ENCODE data around the gene SLC66A2. TPM values are rescaled to one million over a fixed set of nuclear protein-coding genes. Genes with fewer than 3 reads are reported as not detected.
"Not testable (repeated sequence)": the region's sequence is repeated elsewhere in the genome, so short reads cannot be mapped to it uniquely, and the experiment has no call there.

The SLC66A2 gene
- 10 to 100 TPM; 35.1 to 40.1 TPM for total RNA-seq

DNA sequence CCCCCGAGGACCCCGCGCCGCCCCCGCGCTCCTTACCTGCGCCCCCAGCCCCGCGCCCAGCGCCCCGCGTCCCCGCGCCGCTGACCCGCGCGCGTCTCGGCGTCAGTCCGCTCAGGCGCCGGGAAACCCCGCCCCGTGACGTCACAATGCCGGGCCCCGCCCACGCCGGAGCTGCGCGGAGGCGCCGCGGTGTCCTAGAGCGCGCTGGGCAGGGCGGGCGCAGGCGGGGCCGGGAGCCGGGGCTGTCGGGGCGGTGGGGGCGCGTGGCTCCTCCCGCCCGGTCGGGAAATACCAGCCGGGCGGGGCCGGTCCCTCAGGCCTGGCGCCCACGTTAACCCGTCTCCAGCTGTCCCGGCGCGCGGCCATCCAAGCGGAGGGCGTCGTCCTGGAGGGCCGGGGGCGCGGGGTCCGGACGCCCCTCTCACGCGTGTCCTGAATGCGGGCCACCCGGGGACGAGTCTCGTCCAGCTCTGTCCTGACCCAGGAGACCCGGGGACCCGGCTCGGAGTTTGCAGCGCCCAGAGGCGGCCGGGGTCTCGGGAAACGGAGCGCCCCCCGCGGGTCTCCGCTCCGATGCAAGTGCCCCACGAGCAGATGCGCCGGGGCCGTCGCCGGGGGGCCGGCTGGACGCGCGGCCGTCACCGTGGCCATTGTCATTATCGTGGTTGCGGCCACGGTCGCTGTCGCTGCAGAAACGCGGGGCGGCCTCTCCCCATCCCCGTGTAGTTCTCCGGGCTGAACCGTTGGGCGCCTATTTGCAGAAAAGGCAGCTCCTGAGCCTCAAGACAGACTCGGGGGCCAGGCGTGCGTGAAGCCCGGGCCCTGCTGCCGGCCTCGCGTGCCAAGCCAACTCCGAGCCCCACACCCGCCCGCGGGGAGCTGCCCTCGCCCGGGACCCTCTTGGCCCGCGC lies at the start of gene SLC66A2:
Gene SLC66A2, minus strand, starts transcription at position 109 of the 911 bp plus-strand sequence. CDS start 727 bp downstream, outside the sequence.
- Mint-ChIP-seq H3K4me1 (ENCODE audit: low read depth) (peaks cover 47% of the 10 kb centered on the region), H3K9me3 (no peaks in the 10 kb centered on the region), H3K27ac (peak within 1 kb of the TSS; percentile 65), H3K4me3 (peak within 1 kb of the TSS; percentile 87 to 94), H3K27me3 (ENCODE audit: low read depth) (no peaks in the 10 kb centered on the region), H3K36me3 (ENCODE audit: insufficient read depth in 2 of 2) (peaks cover 3% of the 10 kb centered on the region in 2 donors)
- DNase-seq (peak; percentile 94 to 98), ATAC-seq (replicated peaks in 1 of 2) (peak; percentile 85 to 87)

DNA sequence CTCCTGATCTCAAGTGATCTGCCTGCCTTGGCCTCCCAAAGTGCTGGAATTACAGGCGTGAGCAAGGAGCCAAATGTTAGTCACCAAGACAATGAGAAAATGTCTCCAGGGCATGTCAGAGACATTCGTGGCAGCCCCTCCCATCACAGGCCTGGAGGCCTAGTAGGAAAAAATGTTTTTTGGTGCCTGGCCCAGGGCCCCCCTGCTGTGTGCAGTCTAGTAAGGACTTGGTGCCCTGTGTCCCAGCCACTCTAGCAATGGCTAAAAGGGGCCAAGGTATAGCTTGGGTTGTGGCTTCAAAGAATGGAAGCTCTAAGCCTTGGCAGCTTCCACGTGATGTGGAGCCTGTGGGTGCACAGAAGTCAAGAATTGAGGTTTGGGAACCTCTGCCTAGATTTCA lies 49.4 kb upstream of the SLC66A2 start:
- H3K36me3 Mint-ChIP-seq (ENCODE audit: insufficient read depth in 2 of 2): peaks cover 9 to 12% of the 10 kb centered on the region in 2 donors
- H3K4me3 Mint-ChIP-seq: no peak overlapping the region
- no peak for ATAC-seq (replicated peaks in 1 of 2)
- no peaks in the 10 kb centered on the region for H3K27me3 Mint-ChIP-seq (ENCODE audit: low read depth)
- H3K9me3 Mint-ChIP-seq: peaks cover 9 to 14% of the 10 kb centered on the region in 2 donors
- DNase-seq: no peak
- H3K4me1 Mint-ChIP-seq (ENCODE audit: low read depth): peaks cover 7% of the 10 kb centered on the region
- H3K27ac Mint-ChIP-seq: no peak overlapping the region

DNA sequence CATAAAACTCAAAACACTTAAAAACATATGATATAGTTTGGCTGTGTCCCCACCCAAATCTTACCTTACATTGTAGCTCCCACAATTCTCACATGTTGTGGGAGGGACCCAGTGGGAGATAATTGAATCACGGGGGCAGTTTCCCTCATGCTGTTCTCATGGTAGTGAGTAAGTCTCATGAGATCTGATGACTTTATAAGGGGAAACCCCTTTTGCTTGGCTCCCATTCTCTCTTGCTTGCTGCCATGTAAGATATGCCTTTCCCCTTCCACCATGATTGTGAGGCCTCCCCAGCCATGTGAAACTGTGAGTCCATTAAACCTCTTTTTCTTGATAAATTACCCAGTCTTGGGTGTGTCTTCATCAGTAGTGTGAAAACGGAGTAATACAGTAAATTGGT lies 48.2 kb upstream of the SLC66A2 start:
- peaks cover 9 to 14% of the 10 kb centered on the region in 2 donors for H3K9me3 Mint-ChIP-seq
- not testable (repeated sequence) for H3K4me3 Mint-ChIP-seq; DNase-seq; H3K27ac Mint-ChIP-seq; H3K27me3 Mint-ChIP-seq (ENCODE audit: low read depth); ATAC-seq (replicated peaks in 1 of 2); H3K4me1 Mint-ChIP-seq (ENCODE audit: low read depth)
- peaks cover 9 to 12% of the 10 kb centered on the region in 2 donors for H3K36me3 Mint-ChIP-seq (ENCODE audit: insufficient read depth in 2 of 2)

DNA sequence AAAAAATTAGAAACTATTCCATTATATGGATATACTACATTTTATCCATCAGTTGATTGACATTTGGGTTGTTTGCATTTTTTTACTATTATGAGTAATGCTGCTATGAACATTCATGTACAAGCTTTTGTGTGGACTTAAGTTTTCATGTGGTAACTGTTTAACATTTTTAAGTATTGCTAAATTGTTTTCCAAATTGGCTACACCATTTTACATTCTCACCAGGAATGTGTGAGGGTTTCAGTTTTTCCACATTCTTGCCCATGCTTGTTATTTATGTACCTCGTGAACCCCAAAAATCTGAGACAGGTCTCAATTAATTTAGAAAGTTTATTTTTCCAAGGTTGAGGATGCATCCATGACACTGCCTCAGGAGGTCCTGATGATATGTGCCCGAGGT lies 40.0 kb upstream of the SLC66A2 start:
- H3K4me1 Mint-ChIP-seq (ENCODE audit: low read depth): peaks cover 17% of the 10 kb centered on the region
- DNase-seq: no peak

DNA sequence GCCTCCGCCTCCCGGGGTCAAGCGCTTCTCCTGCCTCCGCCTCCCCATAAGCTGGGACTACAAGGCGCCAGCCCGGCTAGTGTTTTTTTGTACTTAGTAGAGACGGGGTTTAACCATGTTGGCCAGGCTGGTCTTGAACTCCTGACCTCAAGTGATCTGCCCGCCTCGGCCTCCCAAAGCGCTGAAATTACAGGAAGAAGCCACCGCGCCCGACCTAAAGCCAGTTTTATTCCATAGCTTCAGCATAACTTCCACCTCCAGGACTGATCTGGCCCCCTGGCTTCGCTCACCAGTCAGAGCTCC lies 37.7 kb upstream of the SLC66A2 start:
- Mint-ChIP-seq H3K4me1 (ENCODE audit: low read depth) (peaks cover 38% of the 10 kb centered on the region), H3K27me3 (ENCODE audit: low read depth) (no peaks in the 10 kb centered on the region), H3K36me3 (ENCODE audit: insufficient read depth in 2 of 2) (peaks cover 8% of the 10 kb centered on the region in 2 donors), H3K9me3 (no peaks in the 10 kb centered on the region), H3K27ac (peak overlapping the region; percentile 95), H3K4me3 (peak overlapping the region; percentile 94 to 95)
- ATAC-seq (replicated peaks in 1 of 2): no peak
- DNase-seq: no peak

More for the DNA sequence above, 40.0 kb upstream of the SLC66A2 start:
- Mint-ChIP-seq H3K36me3 (ENCODE audit: insufficient read depth in 2 of 2) (peaks cover 2% of the 10 kb centered on the region in 2 donors), H3K4me3 (no peak overlapping the region), H3K9me3 (no peaks in the 10 kb centered on the region), H3K27me3 (ENCODE audit: low read depth) (no peaks in the 10 kb centered on the region), H3K27ac (no peak overlapping the region)
- no peak for ATAC-seq (replicated peaks in 1 of 2)

DNA sequence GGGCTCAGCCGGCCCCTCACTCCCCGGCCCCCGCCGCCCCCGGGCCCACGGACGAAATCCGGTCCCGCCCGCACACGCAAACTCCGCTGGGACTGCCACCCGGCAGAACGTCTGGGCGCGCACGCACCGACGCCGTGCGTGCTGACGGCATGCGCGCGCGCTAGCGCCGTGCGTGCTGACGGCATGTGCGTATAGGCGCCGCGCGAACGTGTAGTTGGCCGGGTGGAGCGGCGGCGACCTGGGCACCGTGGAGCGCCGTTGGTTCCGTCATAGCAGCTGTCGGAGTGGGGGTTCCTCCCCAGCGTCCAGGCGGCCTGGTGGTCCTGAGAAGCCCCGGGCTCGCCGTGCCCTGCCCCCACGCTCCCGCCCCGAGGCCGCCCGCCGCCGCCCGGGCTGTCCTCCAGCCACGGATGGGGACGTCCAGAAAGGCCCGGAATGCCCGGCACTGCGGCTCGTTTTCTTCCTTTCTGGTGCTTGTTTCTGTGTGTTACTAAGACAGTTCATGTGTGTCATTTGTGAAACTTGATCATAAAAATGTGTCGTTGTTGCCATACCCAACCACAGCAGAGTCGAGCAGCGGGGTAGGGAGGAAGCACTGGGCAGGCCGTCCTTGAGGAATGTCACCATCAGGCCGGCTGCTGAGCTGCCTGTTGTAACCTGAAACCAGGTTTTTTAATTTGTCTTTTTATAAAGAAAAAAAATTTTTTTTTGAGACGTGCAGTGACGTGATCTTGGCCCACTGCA lies 37.2 kb upstream of the SLC66A2 start, which contains the start of gene TXNL4A:
Gene TXNL4A, minus strand, starts transcription at position 113 of the 744 bp plus-strand sequence. CDS start 171 bp downstream, outside the sequence.
- Mint-ChIP-seq H3K9me3 (no peaks in the 10 kb centered on the region), H3K36me3 (ENCODE audit: insufficient read depth in 2 of 2) (peaks cover 8% of the 10 kb centered on the region in 2 donors), H3K4me1 (ENCODE audit: low read depth) (peaks cover 44% of the 10 kb centered on the region), H3K27ac (peak within 1 kb of the TSS; percentile 96), H3K27me3 (ENCODE audit: low read depth) (no peaks in the 10 kb centered on the region), H3K4me3 (peak within 1 kb of the TSS; percentile 94 to 95)
- ATAC-seq (replicated peaks in 1 of 2) (peak; percentile 98 to 99), DNase-seq (peak; percentile 88 to 90)

DNA sequence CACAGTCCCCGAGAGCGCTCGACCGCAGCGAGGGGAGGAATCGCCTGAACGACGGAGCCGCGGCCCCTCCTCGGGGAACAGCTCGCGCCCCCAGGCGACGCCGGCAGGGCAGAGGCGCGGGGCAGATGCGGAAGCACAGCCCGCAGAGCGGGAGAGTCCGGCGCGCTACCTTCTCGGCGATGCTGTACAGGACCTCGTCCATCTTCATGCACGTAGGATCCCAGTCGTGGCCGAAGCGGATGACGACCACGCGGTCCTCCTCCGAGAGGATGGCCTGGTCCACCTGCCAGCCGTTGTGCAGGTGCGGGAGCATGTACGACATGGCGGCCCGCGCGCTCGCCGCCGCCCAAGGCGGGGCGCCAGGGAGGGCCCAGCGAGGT lies 36.6 kb upstream of the SLC66A2 start:
- Mint-ChIP-seq H3K4me3 (peak overlapping the region; percentile 89 to 94), H3K27ac (peak overlapping the region; percentile 96), H3K27me3 (ENCODE audit: low read depth) (no peaks in the 10 kb centered on the region), H3K4me1 (ENCODE audit: low read depth) (peaks cover 49% of the 10 kb centered on the region), H3K9me3 (no peaks in the 10 kb centered on the region), H3K36me3 (ENCODE audit: insufficient read depth in 2 of 2) (peaks cover 8 to 9% of the 10 kb centered on the region in 2 donors)
- ATAC-seq (replicated peaks in 1 of 2): peak; percentile 74 to 77
- peak; percentile 72 to 76 for DNase-seq

DNA sequence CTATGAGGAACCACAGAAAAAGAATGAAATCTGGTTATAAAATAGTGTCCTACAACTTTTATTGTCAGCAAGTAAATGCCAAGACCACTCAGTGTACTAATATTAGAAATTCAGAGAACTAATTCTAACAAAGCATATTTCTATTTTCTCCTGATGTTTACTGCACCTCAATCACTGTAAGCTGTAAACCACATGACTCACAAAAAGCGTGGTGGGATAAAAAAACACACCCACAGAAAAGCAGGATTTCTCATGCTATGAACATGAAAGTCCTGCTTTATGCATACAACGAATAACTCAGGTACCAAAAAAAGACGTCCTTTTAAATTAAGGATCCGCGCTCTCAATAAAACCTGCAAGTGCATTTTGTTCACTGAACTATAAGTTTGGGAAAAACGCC lies 36.1 kb upstream of the SLC66A2 start:
- H3K27ac Mint-ChIP-seq: peak overlapping the region; percentile 96
- DNase-seq (no peak), ATAC-seq (replicated peaks in 1 of 2) (no peak)
- H3K27me3 Mint-ChIP-seq (ENCODE audit: low read depth): no peaks in the 10 kb centered on the region
- H3K4me3 Mint-ChIP-seq: peak overlapping the region; percentile 89 to 94
- H3K4me1 Mint-ChIP-seq (ENCODE audit: low read depth): peaks cover 54% of the 10 kb centered on the region
- H3K9me3 Mint-ChIP-seq: no peaks in the 10 kb centered on the region
- peaks cover 8 to 9% of the 10 kb centered on the region in 2 donors for H3K36me3 Mint-ChIP-seq (ENCODE audit: insufficient read depth in 2 of 2)

DNA sequence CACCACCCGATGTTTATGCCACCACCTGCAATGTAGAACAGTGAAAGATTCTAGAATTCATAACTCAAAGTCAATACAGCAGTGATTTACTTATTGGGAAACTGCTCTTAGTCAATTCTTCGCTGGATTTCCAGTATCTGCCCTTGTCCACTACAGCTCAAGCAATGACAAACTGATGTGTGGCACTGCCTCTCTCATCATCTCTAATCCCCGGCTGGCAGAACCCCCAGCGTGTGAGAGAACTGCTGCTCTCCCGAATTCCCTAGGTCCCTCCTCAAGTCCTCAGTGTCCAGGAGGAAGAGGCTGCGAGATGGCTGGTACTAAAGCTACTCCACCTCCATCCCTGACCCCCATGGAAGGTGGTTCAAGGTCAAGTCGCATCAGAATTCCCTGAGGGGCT lies 35.3 kb upstream of the SLC66A2 start:
- Mint-ChIP-seq H3K27ac (peak overlapping the region; percentile 96), H3K27me3 (ENCODE audit: low read depth) (no peaks in the 10 kb centered on the region), H3K4me1 (ENCODE audit: low read depth) (peaks cover 63% of the 10 kb centered on the region), H3K36me3 (ENCODE audit: insufficient read depth in 2 of 2) (peaks cover 8 to 10% of the 10 kb centered on the region in 2 donors), H3K4me3 (peak overlapping the region; percentile 89 to 94), H3K9me3 (no peaks in the 10 kb centered on the region)
- no peak for DNase-seq
- ATAC-seq (replicated peaks in 1 of 2): no peak

DNA sequence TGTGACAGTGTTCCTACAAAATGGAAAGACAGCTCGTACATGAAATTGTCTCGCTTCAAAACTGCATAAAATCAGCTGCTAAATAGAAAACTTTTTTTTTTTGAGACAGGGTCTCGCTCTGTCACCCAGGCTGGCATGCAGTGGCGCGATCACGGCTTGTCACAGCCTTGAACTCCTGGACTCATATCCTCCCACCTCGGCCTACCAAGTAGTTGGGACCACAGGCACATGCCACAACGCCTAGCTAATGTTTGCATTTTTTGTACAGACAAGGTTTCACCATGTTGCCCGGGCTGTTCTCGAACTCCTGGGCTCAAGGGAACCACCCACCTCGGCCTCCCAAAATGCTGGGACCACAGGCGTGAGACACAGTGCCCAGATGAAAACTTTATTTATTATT lies 33.7 kb upstream of the SLC66A2 start:
- Mint-ChIP-seq H3K4me1 (ENCODE audit: low read depth) (peaks cover 72% of the 10 kb centered on the region), H3K4me3 (peak overlapping the region in 1 of 2 donors; percentile 46), H3K9me3 (no peaks in the 10 kb centered on the region), H3K27me3 (ENCODE audit: low read depth) (no peaks in the 10 kb centered on the region), H3K27ac (no peak overlapping the region), H3K36me3 (ENCODE audit: insufficient read depth in 2 of 2) (peaks cover 8 to 13% of the 10 kb centered on the region in 2 donors)
- DNase-seq (no peak), ATAC-seq (replicated peaks in 1 of 2) (no peak)

DNA sequence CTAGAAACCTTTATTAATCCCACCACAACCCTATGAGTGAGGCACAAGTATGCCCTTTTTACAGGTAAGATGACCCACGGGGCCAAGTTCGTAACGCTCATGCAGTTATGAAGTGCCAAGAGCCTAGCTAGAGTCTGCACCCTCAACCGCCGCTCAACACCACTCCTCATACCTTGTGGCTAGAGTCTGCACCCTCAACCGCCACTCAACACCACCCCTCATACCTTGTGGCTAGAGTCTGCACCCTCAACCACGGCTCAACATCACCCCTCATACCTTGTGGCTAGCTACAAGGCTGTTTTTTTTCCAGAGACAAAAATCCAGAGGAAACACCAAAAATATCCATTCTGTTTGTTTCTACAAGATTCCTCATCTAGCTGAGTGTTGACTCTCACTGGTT lies 32.3 kb upstream of the SLC66A2 start:
- Mint-ChIP-seq H3K36me3 (ENCODE audit: insufficient read depth in 2 of 2) (peaks cover 8 to 13% of the 10 kb centered on the region in 2 donors), H3K4me1 (ENCODE audit: low read depth) (peaks cover 77% of the 10 kb centered on the region), H3K27ac (peak overlapping the region; percentile 72), H3K27me3 (ENCODE audit: low read depth) (no peaks in the 10 kb centered on the region), H3K4me3 (peak overlapping the region; percentile 73 to 76), H3K9me3 (no peaks in the 10 kb centered on the region)
- ATAC-seq (replicated peaks in 1 of 2): peak in 1 of 2 donors; percentile 16
- DNase-seq: peak; percentile 7 to 32

DNA sequence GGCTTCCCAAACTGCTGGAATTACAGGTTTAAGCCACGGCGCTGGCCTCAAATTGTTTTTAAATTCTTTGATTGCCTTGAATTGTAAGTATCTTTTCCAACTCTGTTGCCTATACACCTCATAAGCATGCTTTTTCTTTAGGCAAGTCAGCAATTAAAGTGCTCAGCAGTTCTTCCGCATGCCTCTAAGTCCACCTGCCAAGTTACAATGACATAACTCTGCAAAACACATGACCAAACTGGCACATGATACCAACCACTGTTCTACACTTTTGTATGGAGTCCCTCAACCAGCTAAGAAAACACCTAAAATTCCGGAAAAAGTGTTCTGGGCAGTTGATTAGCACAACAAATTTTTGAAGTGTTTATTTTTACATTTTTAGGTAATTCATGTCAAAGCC lies 31.8 kb upstream of the SLC66A2 start:
- H3K4me1 Mint-ChIP-seq (ENCODE audit: low read depth): peaks cover 79% of the 10 kb centered on the region
- ATAC-seq (replicated peaks in 1 of 2) (no peak), DNase-seq (no peak)
- peak overlapping the region; percentile 72 for H3K27ac Mint-ChIP-seq
- no peaks in the 10 kb centered on the region for H3K9me3 Mint-ChIP-seq
- no peaks in the 10 kb centered on the region for H3K27me3 Mint-ChIP-seq (ENCODE audit: low read depth)
- peak overlapping the region; percentile 32 to 76 for H3K4me3 Mint-ChIP-seq
- H3K36me3 Mint-ChIP-seq (ENCODE audit: insufficient read depth in 2 of 2): peaks cover 8 to 13% of the 10 kb centered on the region in 2 donors

DNA sequence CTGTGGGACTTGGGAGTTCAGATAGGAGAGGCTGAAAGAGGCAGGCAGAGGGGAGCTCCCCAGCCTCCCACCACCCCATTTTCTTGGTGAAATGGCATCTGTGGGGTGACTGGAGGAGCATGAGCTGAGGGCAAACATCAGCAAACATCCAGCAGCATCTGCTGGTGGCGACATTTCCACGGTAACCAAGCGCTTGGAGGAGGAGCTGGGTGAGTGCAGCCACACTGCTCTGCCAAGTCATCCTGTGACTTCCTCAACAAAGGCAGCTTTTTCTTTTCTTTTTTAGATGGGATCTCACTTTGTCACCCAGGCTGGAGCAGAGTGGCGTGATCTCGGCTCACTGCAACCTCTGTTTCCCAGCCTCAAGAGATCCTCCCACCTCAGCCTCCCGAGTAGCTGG lies 31.3 kb upstream of the SLC66A2 start:
- Mint-ChIP-seq H3K27ac (peak overlapping the region; percentile 72), H3K36me3 (ENCODE audit: insufficient read depth in 2 of 2) (peaks cover 8 to 13% of the 10 kb centered on the region in 2 donors), H3K4me3 (peak overlapping the region; percentile 43 to 76), H3K9me3 (no peaks in the 10 kb centered on the region), H3K4me1 (ENCODE audit: low read depth) (peaks cover 84% of the 10 kb centered on the region), H3K27me3 (ENCODE audit: low read depth) (no peaks in the 10 kb centered on the region)
- peak; percentile 42 to 55 for DNase-seq
- peak; percentile 75 to 77 for ATAC-seq (replicated peaks in 1 of 2)
